Measurements from ENCODE around the gene ZNF678.

DNA sequence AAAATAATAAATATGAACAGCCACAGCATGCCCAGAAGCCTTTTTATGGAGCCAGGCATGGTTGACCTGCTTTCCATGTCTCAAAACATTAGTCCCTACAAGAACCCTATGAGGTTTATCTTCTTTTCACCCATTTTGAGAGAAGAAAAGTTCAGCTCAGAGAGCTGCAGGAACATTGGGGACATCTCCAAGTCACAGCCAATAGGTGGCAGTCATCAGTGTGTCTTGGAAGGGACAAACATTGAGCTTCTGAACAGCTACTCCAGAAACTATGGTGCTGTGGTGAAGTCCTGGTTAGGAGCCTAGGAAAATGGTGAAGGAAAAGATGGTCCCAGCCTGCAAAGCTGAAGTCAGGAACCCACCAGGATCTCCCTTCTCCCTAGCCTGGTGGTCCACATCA lies 98.1 kb downstream of the ZNF678 start:
- TF ChIP-seq POLR2A (IDR thresholded peaks at IDR 0.05; ENCODE audit: low read length) (no peak), EP300 (IDR thresholded peaks at IDR 0.05) (no peak), SMC3 (IDR thresholded peaks at IDR 0.05) (no peak), TP53 (CRISPR knock-in tag; IDR thresholded peaks at IDR 0.05) (no peak)
- TF ChIP-seq, protein P1, sequence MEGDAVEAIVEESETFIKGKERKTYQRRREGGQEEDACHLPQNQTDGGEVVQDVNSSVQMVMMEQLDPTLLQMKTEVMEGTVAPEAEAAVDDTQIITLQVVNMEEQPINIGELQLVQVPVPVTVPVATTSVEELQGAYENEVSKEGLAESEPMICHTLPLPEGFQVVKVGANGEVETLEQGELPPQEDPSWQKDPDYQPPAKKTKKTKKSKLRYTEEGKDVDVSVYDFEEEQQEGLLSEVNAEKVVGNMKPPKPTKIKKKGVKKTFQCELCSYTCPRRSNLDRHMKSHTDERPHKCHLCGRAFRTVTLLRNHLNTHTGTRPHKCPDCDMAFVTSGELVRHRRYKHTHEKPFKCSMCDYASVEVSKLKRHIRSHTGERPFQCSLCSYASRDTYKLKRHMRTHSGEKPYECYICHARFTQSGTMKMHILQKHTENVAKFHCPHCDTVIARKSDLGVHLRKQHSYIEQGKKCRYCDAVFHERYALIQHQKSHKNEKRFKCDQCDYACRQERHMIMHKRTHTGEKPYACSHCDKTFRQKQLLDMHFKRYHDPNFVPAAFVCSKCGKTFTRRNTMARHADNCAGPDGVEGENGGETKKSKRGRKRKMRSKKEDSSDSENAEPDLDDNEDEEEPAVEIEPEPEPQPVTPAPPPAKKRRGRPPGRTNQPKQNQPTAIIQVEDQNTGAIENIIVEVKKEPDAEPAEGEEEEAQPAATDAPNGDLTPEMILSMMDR (IDR thresholded peaks at IDR 0.05): no peak
- TF ChIP-seq, protein P2, sequence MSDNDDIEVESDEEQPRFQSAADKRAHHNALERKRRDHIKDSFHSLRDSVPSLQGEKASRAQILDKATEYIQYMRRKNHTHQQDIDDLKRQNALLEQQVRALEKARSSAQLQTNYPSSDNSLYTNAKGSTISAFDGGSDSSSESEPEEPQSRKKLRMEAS (IDR thresholded peaks at IDR 0.05): no peak
